ENCODE data around the gene MECP2. TPM values are rescaled to one million over a fixed set of nuclear protein-coding genes. Genes with fewer than 3 reads are reported as not detected.
A peak's percentile ranks its signal among the peaks of the same experiment; 100 is the strongest.
"Not testable (repeated sequence)": the region's sequence is repeated elsewhere in the genome, so short reads cannot be mapped to it uniquely, and the experiment has no call there.

The MECP2 gene
- total RNA-seq, 1 donor from 2014 or later = 60.0 TPM

DNA sequence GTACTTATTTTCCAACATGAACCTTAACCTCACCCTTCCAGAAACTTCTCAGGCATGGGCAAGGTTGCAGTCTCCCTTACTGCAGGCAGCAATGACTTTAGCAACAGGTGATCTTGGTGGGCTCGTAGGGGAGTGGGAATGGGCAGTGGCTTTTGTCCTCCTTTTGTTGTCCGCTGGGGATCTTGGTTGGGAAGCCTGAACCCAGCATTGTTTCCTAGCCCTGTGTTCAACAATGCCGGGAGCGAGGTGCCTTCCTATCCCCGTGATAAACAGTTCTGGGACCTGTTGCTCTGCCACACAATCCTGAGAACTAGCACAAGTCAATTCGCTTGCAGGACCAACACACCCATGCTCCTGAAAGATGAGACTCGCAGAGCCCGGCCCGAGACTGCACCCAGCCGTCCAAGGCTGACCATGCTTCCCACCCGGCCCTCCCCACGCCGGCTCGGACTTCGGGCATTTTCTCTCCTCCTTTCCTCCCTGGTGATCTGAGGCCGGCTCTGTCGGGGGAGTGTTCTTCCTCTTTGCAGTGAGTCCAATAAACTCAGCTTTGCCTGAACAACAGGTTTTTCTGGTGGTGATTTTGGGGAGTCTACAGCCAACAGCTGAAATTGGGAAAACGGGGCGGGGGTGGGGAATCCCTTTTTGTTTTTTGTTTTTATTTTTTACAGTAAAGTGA, 98.0 kb downstream of the MECP2 start:
- TF ChIP-seq, protein P1, sequence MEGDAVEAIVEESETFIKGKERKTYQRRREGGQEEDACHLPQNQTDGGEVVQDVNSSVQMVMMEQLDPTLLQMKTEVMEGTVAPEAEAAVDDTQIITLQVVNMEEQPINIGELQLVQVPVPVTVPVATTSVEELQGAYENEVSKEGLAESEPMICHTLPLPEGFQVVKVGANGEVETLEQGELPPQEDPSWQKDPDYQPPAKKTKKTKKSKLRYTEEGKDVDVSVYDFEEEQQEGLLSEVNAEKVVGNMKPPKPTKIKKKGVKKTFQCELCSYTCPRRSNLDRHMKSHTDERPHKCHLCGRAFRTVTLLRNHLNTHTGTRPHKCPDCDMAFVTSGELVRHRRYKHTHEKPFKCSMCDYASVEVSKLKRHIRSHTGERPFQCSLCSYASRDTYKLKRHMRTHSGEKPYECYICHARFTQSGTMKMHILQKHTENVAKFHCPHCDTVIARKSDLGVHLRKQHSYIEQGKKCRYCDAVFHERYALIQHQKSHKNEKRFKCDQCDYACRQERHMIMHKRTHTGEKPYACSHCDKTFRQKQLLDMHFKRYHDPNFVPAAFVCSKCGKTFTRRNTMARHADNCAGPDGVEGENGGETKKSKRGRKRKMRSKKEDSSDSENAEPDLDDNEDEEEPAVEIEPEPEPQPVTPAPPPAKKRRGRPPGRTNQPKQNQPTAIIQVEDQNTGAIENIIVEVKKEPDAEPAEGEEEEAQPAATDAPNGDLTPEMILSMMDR (IDR thresholded peaks at IDR 0.05; ENCODE audit: partially characterized antibody, unreplicated experiment) = no peak
- peaks cover 2% of the 10 kb centered on the region for H3K27me3 Mint-ChIP-seq (ENCODE audit: unreplicated experiment)
- H3K9me3 Mint-ChIP-seq (ENCODE audit: unreplicated experiment) = peaks cover 6% of the 10 kb centered on the region
- H3K27ac Mint-ChIP-seq (ENCODE audit: unreplicated experiment) = peak overlapping the region; percentile 64
- H3K36me3 Mint-ChIP-seq (ENCODE audit: unreplicated experiment) = no peaks in the 10 kb centered on the region
- DNase-seq = no peak
- H3K4me1 Mint-ChIP-seq (ENCODE audit: low read depth, unreplicated experiment) = peaks cover 16% of the 10 kb centered on the region
- H3K4me3 Mint-ChIP-seq (ENCODE audit: unreplicated experiment) = no peak overlapping the region

DNA sequence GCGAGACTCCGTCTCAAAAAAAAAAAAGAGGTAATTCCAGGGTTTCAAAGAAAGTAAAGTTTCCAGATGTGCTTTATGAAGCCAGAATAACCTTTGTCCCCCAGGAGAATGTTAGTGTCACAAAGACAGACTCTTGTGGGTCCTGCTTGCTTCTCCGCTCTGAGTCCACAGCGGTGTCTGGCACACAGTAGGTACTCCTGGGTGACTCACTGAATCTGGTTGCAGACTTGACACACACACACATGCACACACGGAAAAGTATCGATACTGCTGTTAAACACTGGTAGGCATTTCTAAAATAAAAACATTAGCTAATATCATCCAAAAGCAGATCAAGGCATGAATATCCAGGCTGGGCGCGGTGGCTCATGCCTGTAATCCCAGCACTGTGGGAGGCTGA, 102.0 kb downstream of the MECP2 start:
- Mint-ChIP-seq H3K9me3 (ENCODE audit: unreplicated experiment) (peaks cover 2% of the 10 kb centered on the region), H3K4me3 (ENCODE audit: unreplicated experiment) (no peak overlapping the region), H3K4me1 (ENCODE audit: low read depth, unreplicated experiment) (peaks cover 3% of the 10 kb centered on the region), H3K27ac (ENCODE audit: unreplicated experiment) (no peak overlapping the region), H3K36me3 (ENCODE audit: unreplicated experiment) (no peaks in the 10 kb centered on the region), H3K27me3 (ENCODE audit: unreplicated experiment) (peaks cover 2% of the 10 kb centered on the region)
- TF ChIP-seq, protein P1 (IDR thresholded peaks at IDR 0.05; ENCODE audit: partially characterized antibody, unreplicated experiment) = no peak
- no peak for DNase-seq

DNA sequence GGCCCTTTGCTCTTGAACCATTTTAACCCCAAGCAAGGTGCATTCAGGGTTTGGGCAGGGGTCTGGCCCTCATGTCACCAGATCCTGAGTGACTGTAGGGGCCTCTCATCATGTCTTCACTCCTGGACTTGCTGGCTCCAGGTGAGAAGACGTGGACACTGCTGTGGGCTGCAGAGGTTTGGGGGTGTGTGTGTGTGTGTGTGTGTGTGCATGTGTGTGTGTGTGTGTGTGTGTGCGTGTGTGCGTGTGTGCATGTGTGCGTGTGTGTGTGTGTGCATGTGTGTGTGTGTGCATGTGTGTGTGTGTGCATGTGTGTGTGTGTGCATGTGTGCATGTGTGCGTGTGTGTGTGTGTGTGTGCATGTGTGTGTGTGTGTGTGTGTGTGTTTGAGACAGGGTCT, 103.1 kb downstream of the MECP2 start:
- not testable (repeated sequence) for H3K27ac Mint-ChIP-seq (ENCODE audit: unreplicated experiment); H3K4me3 Mint-ChIP-seq (ENCODE audit: unreplicated experiment); DNase-seq; H3K4me1 Mint-ChIP-seq (ENCODE audit: low read depth, unreplicated experiment); H3K9me3 Mint-ChIP-seq (ENCODE audit: unreplicated experiment); H3K36me3 Mint-ChIP-seq (ENCODE audit: unreplicated experiment); H3K27me3 Mint-ChIP-seq (ENCODE audit: unreplicated experiment)

DNA sequence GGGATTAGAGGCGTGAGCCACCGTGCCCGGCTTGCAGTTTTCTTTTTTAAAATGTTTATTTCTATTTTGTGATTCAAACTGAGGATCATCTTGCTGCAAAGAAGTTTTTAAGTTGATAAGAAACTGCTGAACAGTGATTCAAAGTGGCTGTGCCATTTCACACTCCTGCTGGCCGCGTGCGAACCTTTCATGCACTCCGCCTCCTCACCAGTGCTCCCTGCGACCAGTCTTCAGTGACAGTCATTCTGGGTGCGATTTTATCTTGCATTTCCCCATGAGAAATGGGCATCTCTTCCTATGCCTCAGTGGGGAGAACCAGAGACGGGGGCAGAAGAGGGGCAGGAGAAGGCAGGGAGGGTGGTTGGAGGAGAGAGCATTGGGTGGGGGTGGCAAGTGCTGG, 103.5 kb downstream of the MECP2 start:
- Mint-ChIP-seq H3K9me3 (ENCODE audit: unreplicated experiment) (peaks cover 2% of the 10 kb centered on the region), H3K27me3 (ENCODE audit: unreplicated experiment) (peaks cover 2% of the 10 kb centered on the region), H3K4me1 (ENCODE audit: low read depth, unreplicated experiment) (peaks cover 1% of the 10 kb centered on the region), H3K4me3 (ENCODE audit: unreplicated experiment) (no peak overlapping the region), H3K27ac (ENCODE audit: unreplicated experiment) (no peak overlapping the region), H3K36me3 (ENCODE audit: unreplicated experiment) (no peaks in the 10 kb centered on the region)
- TF ChIP-seq, protein P1 (IDR thresholded peaks at IDR 0.05; ENCODE audit: partially characterized antibody, unreplicated experiment) = no peak
- DNase-seq = no peak

DNA sequence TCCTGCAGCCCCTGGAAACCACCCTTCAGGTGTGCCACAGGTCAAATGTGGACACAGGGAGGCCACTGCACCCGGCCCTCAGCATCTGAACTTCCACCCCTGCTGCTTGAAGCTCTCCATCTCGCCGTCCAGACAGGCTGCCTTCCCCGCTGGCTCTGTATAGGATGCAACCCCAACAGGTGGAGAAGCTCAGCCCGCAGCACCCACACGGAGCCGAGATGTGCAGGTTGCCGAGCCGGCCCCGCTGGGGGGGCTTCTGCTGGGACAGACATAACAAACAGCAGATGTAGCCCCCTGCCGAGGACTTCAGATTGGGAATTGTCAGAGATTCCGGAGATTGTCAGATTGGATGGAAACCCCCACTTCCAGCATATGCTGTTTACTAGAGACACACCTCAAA, 104.4 kb downstream of the MECP2 start:
- TF ChIP-seq, protein P1 (IDR thresholded peaks at IDR 0.05; ENCODE audit: partially characterized antibody, unreplicated experiment) = no peak
- no peak for DNase-seq
- Mint-ChIP-seq H3K36me3 (ENCODE audit: unreplicated experiment) (no peaks in the 10 kb centered on the region), H3K9me3 (ENCODE audit: unreplicated experiment) (peaks cover 2% of the 10 kb centered on the region), H3K4me1 (ENCODE audit: low read depth, unreplicated experiment) (peaks cover 1% of the 10 kb centered on the region), H3K27me3 (ENCODE audit: unreplicated experiment) (peaks cover 2% of the 10 kb centered on the region), H3K4me3 (ENCODE audit: unreplicated experiment) (no peak overlapping the region), H3K27ac (ENCODE audit: unreplicated experiment) (no peak overlapping the region)

All from glutamatergic neuron (in vitro differentiated cells).